ENCODE data around the gene SIX4. TPM values are rescaled to one million over a fixed set of nuclear protein-coding genes. Genes with fewer than 3 reads are reported as not detected.

Gene SIX4
- total and polyA plus RNA-seq, 9 of the 15 experiments (the other 6 are each of a cell fraction or from before 2014, with no cell fraction given) = 0.77 to 8.6 (median 5.6) TPM

GRCh38 chr14:60720962-60721325 is 3.2 kb downstream of the SIX4 start:
- intact Hi-C loops (cut with micrococcal nuclease) = loop anchor here (5.0 kb wide), 2 partner anchors 266 to 306 kb away; no protein-coding TSS in a partner anchor
- Histone ChIP-seq H3K27ac (ENCODE audit: extremely low read depth, low read depth, low read length) (no peak overlapping the region), H3K36me3 (ENCODE audit: control insufficient read depth, insufficient read depth, low read length) (peaks cover 40% of the 10 kb centered on the region), H3K27me3 (ENCODE audit: control insufficient read depth in 2 of 2, insufficient read depth in 2 of 2, low read length in 2 of 2) (no peaks in the 10 kb centered on the region), H3K79me2 (ENCODE audit: control insufficient read depth, insufficient read depth, low read length) (peaks cover 48% of the 10 kb centered on the region), H3K4me2 (ENCODE audit: insufficient read depth, low read length) (no peak overlapping the region), H3K4me1 (replicated peaks in 1 of 2; ENCODE audit: control insufficient read depth in 2 of 2, insufficient read depth in 2 of 2, low read length in 2 of 2) (peaks cover 3 to 27% of the 10 kb centered on the region in 2 experiments; a peak in 4 of 5 replicates), H2AFZ (ENCODE audit: low read depth, low read length) (no peak overlapping the region), H3K4me3 (no peak overlapping the region), H3K9me1 (ENCODE audit: control insufficient read depth, insufficient read depth, low read length) (no peaks in the 10 kb centered on the region), H4K20me1 (replicated peaks; ENCODE audit: control insufficient read depth, insufficient read depth, low read length) (0 out of 2 replicates have a peak, but pooled peaks cover 4% of the 10 kb centered on the region), H3K9ac (ENCODE audit: insufficient read depth in 1 of 2, low read depth in 2 of 2, low read length in 2 of 2) (no peak overlapping the region), H3K9me3 (replicated peaks; ENCODE audit: control insufficient read depth, insufficient read depth, low read depth, low read length) (no peaks in the 10 kb centered on the region)
- no TSS peak for BruUV-seq (replicated peaks)
- 58% methylated on average over 2 of the region's 4 CpGs for WGBS (ENCODE audit: insufficient coverage, low coverage, missing lambda C conversion rate)
- ATAC-seq (no peak), FAIRE-seq (no peak), DNase-seq (ENCODE audit: extremely low read depth in 1 of 4, low spot score in 3 of 4) (no peak)
- in situ Hi-C loops (cut with MboI) = no loop called here
- ChIA-PET POLR2A (interaction anchor here (0.8 kb wide), 1 partner anchor 117 kb away, joined by 4 read pairs; no protein-coding TSS in a partner anchor), CTCF (ENCODE audit: low intra/inter-chr PET ratio) (no interaction called here)
- TF ChIP-seq SMAD2 (IDR thresholded peaks at IDR 0.05; ENCODE audit: low read depth, low read length) (no peak), JUN (IDR thresholded peaks at IDR 0.05; ENCODE audit: borderline replicate concordance, low read depth, low read length) (no peak), JUN (CRISPR knock-in tag; IDR thresholded peaks at IDR 0.05; ENCODE audit: borderline replicate concordance) (no peak), JUND (IDR thresholded peaks at IDR 0.05; ENCODE audit: borderline replicate concordance, low read depth, low read length) (no peak), JUND (tag; IDR thresholded peaks at IDR 0.05; ENCODE audit: borderline replicate concordance, low read depth, low read length) (no peak), SNIP1 (IDR thresholded peaks at IDR 0.05; ENCODE audit: low read depth) (no peak), RUNX1 (IDR thresholded peaks at IDR 0.05; ENCODE audit: low read depth) (no peak), ZC3H8 (IDR thresholded peaks at IDR 0.05) (no peak), RAD21 (CRISPR knock-in tag; conservative IDR thresholded peaks at IDR 0.05 in 1 of 2, IDR thresholded peaks at IDR 0.05 in 1 of 2) (no peak), PKNOX1 (IDR thresholded peaks at IDR 0.05) (no peak)

Data from K562 (cell line).